Adipocyte (in vitro differentiated cells): ENCODE measurements around the gene PSME2.

Source experiments
- DNase-seq: peaks from one replicate; pipeline ENCODE4 v3.0.0-alpha.2; 2015; ENCODE audit warnings: low read depth
- H3K27me3 ChIP-seq: replicated peaks from 2 replicates; pipeline ENCODE4 v1.7.0; 2013; ENCODE audit warnings: mild to moderate bottlenecking, low read length, moderate library complexity; ENCODE audit not compliant: control insufficient read depth, insufficient read depth
- H3K36me3 ChIP-seq: 2 replicates; pipeline ENCODE4 v1.7.0; 2013; ENCODE audit warnings: low read length, mild to moderate bottlenecking, moderate library complexity; ENCODE audit not compliant: control insufficient read depth, insufficient read depth, severe bottlenecking
- H3K4me1 ChIP-seq: 2 replicates; pipeline ENCODE4 v1.7.0; 2013; ENCODE audit warnings: mild to moderate bottlenecking, low read length, moderate library complexity; ENCODE audit not compliant: control insufficient read depth, insufficient read depth
- H3K4me3 ChIP-seq: 2 replicates; pipeline ENCODE4 v1.7.0; 2013; ENCODE audit warnings: mild to moderate bottlenecking, low read length, moderate library complexity
- H3K9ac ChIP-seq: 2 replicates; pipeline ENCODE4 v1.7.0; 2013; ENCODE audit warnings: mild to moderate bottlenecking, low read length, moderate library complexity
- H3K9me3 ChIP-seq: 2 replicates; pipeline ENCODE4 v1.7.0; 2013; ENCODE audit warnings: mild to moderate bottlenecking, low read length, moderate library complexity; ENCODE audit not compliant: control insufficient read depth

Gene PSME2

GRCh38 chr14:24103451-24103850 lies 43.0 kb downstream of the PSME2 start:
- DNase-seq, result no peak
- Histone ChIP-seq H3K4me3 (no peak overlapping the region), H3K9me3 (no peaks in the 10 kb centered on the region), H3K4me1 (no peaks in the 10 kb centered on the region), H3K27me3 (no peaks in the 10 kb centered on the region), H3K9ac (no peak overlapping the region), H3K36me3 (peaks cover 55% of the 10 kb centered on the region)

- H3K4me3 ChIP-seq, result no peak overlapping the region
- no peaks in the 10 kb centered on the region for H3K4me1 ChIP-seq
- H3K36me3 ChIP-seq, result peaks cover 61% of the 10 kb centered on the region
- no peak for DNase-seq
- H3K27me3 ChIP-seq, result no peaks in the 10 kb centered on the region
- no peaks in the 10 kb centered on the region for H3K9me3 ChIP-seq
- H3K9ac ChIP-seq, result no peak overlapping the region
Observed at GRCh38 chr14:24102357-24103048, 43.9 kb downstream of the PSME2 start.

- Histone ChIP-seq H3K4me3 (no peak overlapping the region), H3K9ac (no peak overlapping the region), H3K4me1 (no peaks in the 10 kb centered on the region), H3K27me3 (no peaks in the 10 kb centered on the region), H3K9me3 (no peaks in the 10 kb centered on the region), H3K36me3 (peaks cover 61% of the 10 kb centered on the region)
- DNase-seq, result no peak
Observed at GRCh38 chr14:24100982-24101494, 45.4 kb downstream of the PSME2 start.

- peaks cover 5% of the 10 kb centered on the region for H3K4me1 ChIP-seq
- peaks cover 61% of the 10 kb centered on the region for H3K36me3 ChIP-seq
- no peak overlapping the region for H3K4me3 ChIP-seq
- no peak overlapping the region for H3K9ac ChIP-seq
- no peaks in the 10 kb centered on the region for H3K27me3 ChIP-seq
- no peak for DNase-seq
- H3K9me3 ChIP-seq, result no peaks in the 10 kb centered on the region
Observed at GRCh38 chr14:24100197-24100981, 46.0 kb downstream of the PSME2 start.

- H3K36me3 ChIP-seq, result peaks cover 57% of the 10 kb centered on the region
- no peaks in the 10 kb centered on the region for H3K27me3 ChIP-seq
- H3K9ac ChIP-seq, result no peak overlapping the region
- H3K4me1 ChIP-seq, result peaks cover 10% of the 10 kb centered on the region
- no peaks in the 10 kb centered on the region for H3K9me3 ChIP-seq
- DNase-seq, result no peak
- H3K4me3 ChIP-seq, result no peak overlapping the region
Observed at GRCh38 chr14:24098927-24099813, 47.2 kb downstream of the PSME2 start.

- Histone ChIP-seq H3K36me3 (peaks cover 49% of the 10 kb centered on the region), H3K9me3 (no peaks in the 10 kb centered on the region), H3K27me3 (no peaks in the 10 kb centered on the region), H3K9ac (no peak overlapping the region), H3K4me3 (no peak overlapping the region), H3K4me1 (peaks cover 14% of the 10 kb centered on the region)
- DNase-seq, result no peak
Observed at GRCh38 chr14:24098229-24098926, 48.0 kb downstream of the PSME2 start.

GRCh38 chr14:24096545-24097181 lies 49.7 kb downstream of the PSME2 start:
- no peak for DNase-seq
- Histone ChIP-seq H3K9me3 (no peaks in the 10 kb centered on the region), H3K36me3 (peaks cover 38% of the 10 kb centered on the region), H3K9ac (no peak overlapping the region), H3K4me1 (peaks cover 28% of the 10 kb centered on the region), H3K4me3 (no peak overlapping the region), H3K27me3 (no peaks in the 10 kb centered on the region)

- Histone ChIP-seq H3K9me3 (no peaks in the 10 kb centered on the region), H3K4me1 (peaks cover 28% of the 10 kb centered on the region), H3K9ac (peak overlapping the region; percentile 94), H3K27me3 (no peaks in the 10 kb centered on the region), H3K4me3 (peak overlapping the region; percentile 91), H3K36me3 (peaks cover 26% of the 10 kb centered on the region)
- DNase-seq, result peak; percentile 55
Observed at GRCh38 chr14:24095271-24096068, 50.9 kb downstream of the PSME2 start.

- no peaks in the 10 kb centered on the region for H3K9me3 ChIP-seq
- peaks cover 20% of the 10 kb centered on the region for H3K36me3 ChIP-seq
- peak overlapping the region; percentile 91 for H3K4me3 ChIP-seq
- peak overlapping the region; percentile 94 for H3K9ac ChIP-seq
- H3K4me1 ChIP-seq, result peaks cover 28% of the 10 kb centered on the region
- DNase-seq, result no peak
- H3K27me3 ChIP-seq, result no peaks in the 10 kb centered on the region
Observed at GRCh38 chr14:24094841-24095270, 51.6 kb downstream of the PSME2 start.
